Subcutaneous abdominal adipose tissue (tissue), 5 donors: ENCODE results near the gene CFHR4.
"Not testable (repeated sequence)": the region's sequence is repeated elsewhere in the genome, so short reads cannot be mapped to it uniquely, and the experiment has no call there.

ENCODE experiments used
- H3K27ac ChIP-seq: one replicate; pipeline ENCODE4 v1.7.0; 2013; ENCODE audit warnings: low read depth, mild to moderate bottlenecking, inconsistent platforms, low read length, moderate library complexity
- H3K27me3 ChIP-seq, 5 donors: one replicate each; pipeline ENCODE4 v1.7.0; 2013; ENCODE audit warnings: low read length in 5 of 5, inconsistent platforms in 1 of 5; ENCODE audit not compliant: control insufficient read depth in 5 of 5, insufficient read depth in 4 of 5
- H3K36me3 ChIP-seq, 5 donors: one replicate each; pipeline ENCODE4 v1.7.0; 2013; ENCODE audit warnings: low read length in 5 of 5; ENCODE audit not compliant: control insufficient read depth in 5 of 5, insufficient read depth in 5 of 5
- H3K4me1 ChIP-seq, 5 donors: one replicate each; pipeline ENCODE4 v1.7.0; 2013; ENCODE audit warnings: low read length in 5 of 5, mild to moderate bottlenecking in 3 of 5, moderate library complexity in 1 of 5; ENCODE audit not compliant: control insufficient read depth in 5 of 5, insufficient read depth in 5 of 5
- H3K4me3 ChIP-seq, 5 donors: one replicate each; pipeline ENCODE4 v1.7.0; 2013; ENCODE audit warnings: low read length in 5 of 5, low read depth in 1 of 5
- H3K9ac ChIP-seq, 5 donors: one replicate each; pipeline ENCODE4 v1.7.0; 2013; ENCODE audit warnings: low read length in 5 of 5, mild to moderate bottlenecking in 4 of 5, moderate library complexity in 3 of 5
- H3K9me3 ChIP-seq, 5 donors: one replicate each; pipeline ENCODE4 v1.7.0; 2013; ENCODE audit warnings: low read length in 5 of 5; ENCODE audit not compliant: control insufficient read depth in 5 of 5
- donor health status: healthy.
- donor health status: healthy.
- donor health status: healthy.
- donor health status: healthy.
- donor health status: healthy.

CFHR4 gene

DNA sequence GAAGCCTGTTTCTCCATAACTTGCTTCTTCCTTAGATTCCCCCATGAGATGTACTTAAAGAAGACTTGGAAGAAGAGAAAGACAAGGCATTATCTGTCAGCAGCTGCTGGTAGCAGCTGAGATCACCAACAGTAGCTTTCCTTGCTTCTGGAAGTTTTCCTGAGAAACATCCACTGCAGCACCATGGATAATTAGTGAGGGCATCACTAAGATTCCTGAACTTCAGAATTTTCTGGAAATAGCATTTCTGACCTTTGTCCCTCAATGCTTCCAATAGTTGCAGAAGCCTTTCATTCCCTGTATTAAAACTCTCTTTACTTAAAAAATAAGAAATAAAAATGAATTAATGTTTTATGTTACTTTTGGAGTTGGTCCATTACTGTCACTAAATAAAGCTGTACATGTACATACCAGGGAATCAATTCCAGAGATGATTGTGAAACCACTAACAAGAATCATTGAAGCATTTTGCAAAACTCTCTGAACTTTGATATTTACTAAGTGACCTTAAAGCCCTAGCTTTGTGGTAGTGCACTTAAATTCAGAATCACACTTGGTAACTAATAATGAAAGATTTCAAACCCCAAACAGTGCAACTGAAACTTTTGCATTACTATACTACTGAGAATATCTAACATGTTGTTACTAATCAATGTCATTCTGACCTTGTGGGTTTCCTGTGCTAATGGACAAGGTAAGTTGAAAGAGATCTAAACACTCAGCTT lies at the start of gene CFHR4:
Gene CFHR4, plus strand, starts transcription at position 538 of the 725 bp plus-strand sequence. Its CDS starts 99 bp downstream, at position 637.
- Histone ChIP-seq H3K4me1 (no peaks in the 10 kb centered on the region), H3K9me3 (peaks cover 0 to 3% (median 0%) of the 10 kb centered on the region in 5 donors), H3K36me3 (no peaks in the 10 kb centered on the region), H3K27ac (no peak within 1 kb of the TSS), H3K27me3 (no peaks in the 10 kb centered on the region), H3K9ac (no peak within 1 kb of the TSS), H3K4me3 (no peak within 1 kb of the TSS)

DNA sequence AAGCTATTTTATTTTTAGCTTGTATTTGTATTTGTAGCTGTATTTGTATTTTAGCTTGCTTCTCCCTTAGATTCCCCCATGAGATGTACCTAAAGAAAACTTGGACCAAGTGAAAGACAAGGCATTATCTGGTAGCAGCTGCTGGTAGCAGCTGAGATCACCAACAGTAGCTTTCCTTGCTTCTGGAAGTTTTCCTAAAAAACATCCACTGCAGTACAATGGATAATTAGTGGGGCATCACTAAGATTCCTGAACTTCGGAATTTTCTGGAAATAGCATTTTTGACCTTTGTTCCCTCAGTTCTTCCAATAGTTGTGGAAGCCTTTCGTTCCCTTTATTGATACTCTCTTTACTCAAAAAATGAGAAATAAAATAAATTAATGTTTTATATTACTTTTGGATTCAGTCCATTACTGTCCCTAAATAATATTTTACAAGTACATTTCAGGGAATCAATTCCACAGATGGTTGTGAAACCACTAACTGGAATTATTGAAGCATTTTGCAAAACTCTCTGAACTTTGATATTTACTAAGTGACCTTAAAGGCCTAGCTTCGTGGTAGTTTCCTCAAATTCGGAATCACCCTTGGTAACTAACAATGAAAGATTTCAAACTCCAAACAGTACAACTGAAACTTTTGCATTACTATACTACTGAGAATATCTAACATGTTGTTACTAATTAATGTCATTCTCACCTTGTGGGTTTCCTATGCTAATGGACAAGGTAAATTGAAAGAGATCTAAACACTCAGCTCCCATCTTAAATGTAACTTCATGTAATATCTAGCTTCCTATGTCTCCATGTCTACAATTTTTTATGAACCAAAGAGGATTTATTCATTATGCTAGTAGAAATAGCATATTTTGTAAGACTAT lies 38.0 kb upstream of the CFHR4 start:
- not testable (repeated sequence) for H3K36me3 ChIP-seq, H3K9ac ChIP-seq, H3K27me3 ChIP-seq, H3K9me3 ChIP-seq, H3K27ac ChIP-seq, H3K4me1 ChIP-seq, H3K4me3 ChIP-seq

DNA sequence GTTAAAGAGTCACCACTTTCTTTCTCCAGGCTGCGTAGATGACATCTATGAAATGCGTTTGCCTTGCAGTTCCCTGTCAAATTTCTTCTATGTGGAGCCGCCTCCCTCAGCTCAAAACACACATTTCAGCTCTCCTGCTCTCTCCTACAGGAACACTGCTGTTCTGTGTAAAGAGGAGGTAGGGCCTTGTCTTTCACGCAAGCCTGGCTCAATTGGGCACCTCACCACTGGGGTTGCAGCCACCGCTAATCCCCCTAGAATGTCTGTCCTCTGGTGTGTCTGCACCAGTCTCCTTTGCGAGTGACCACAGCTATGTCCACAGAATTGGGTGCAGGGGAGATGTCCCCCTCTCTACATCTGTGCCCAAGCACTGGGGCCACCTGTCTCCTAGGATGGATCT lies 31.8 kb upstream of the CFHR4 start:
- Histone ChIP-seq H3K36me3 (no peaks in the 10 kb centered on the region), H3K27ac (no peak overlapping the region), H3K4me3 (no peak overlapping the region), H3K27me3 (no peaks in the 10 kb centered on the region), H3K4me1 (no peaks in the 10 kb centered on the region), H3K9me3 (no peaks in the 10 kb centered on the region), H3K9ac (no peak overlapping the region)

DNA sequence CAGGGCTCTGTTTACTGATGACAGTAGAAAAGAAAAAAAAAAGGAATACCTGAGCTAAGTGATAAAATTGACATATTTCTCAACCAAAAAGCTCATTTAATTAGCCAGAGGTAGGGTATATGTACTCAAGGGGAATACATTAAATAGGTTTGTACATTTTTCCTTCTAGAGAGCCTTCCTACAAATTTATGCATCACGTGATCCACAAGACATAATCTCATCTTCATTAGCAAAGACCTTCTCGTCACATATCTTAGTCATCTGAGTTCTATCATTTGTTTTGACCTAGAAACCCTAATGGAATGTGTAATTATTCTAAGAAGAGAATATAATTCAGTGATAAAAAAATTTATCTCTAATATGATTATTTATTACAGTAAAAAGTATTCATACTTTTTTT lies 30.7 kb upstream of the CFHR4 start:
- Histone ChIP-seq H3K4me1 (no peaks in the 10 kb centered on the region), H3K4me3 (no peak overlapping the region), H3K27ac (no peak overlapping the region), H3K9ac (no peak overlapping the region), H3K9me3 (peaks cover 0 to 3% (median 0%) of the 10 kb centered on the region in 5 donors), H3K36me3 (no peaks in the 10 kb centered on the region), H3K27me3 (no peaks in the 10 kb centered on the region)

DNA sequence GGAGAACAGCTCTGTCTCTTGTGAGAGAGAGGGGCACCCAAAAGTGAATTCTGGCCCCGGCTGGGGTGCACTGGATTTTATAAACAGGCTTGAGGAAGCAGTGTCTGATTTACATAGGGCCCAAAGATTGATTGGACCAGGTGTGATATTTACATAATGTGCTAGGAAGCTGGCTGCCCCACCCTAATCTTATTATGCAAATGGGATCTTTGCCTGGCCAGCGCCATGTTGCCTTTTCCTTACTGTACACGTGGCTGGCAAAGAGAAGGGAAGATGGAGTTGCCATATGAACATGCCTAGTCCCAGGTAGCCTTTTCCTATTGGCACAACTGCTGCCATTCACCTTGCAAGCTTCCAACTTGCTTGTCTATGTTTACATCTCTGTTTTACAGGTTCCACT lies 29.0 kb upstream of the CFHR4 start:
- peaks cover 0 to 8% (median 0%) of the 10 kb centered on the region in 5 donors for H3K9me3 ChIP-seq
- no peak overlapping the region for H3K4me3 ChIP-seq
- H3K27me3 ChIP-seq: no peaks in the 10 kb centered on the region
- no peaks in the 10 kb centered on the region for H3K36me3 ChIP-seq
- H3K4me1 ChIP-seq: no peaks in the 10 kb centered on the region
- no peak overlapping the region for H3K27ac ChIP-seq
- H3K9ac ChIP-seq: no peak overlapping the region

GRCh38 chr1:196860323-196860884 lies 27.4 kb upstream of the CFHR4 start:
- Histone ChIP-seq H3K4me3 (no peak overlapping the region), H3K9ac (no peak overlapping the region), H3K27me3 (no peaks in the 10 kb centered on the region)

DNA sequence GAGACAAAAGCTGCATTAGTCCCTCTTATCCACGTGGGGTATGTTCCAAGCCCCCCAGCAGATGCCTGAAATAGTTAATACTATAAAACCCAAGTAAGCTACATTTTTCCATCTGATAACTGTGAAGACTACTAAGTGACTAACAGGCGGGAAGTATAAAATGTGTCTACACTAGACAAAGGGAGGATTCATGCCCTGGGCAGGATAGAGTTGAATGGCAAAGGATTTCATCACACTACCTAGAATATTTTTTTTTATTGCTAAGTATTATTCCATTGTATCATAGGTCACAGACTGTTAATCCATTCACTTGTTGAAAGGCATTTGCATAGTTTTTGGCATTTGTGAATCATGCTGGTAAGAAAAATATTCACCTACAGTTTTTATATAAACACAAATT lies 26.4 kb upstream of the CFHR4 start:
- H3K27ac ChIP-seq: no peak overlapping the region
- no peaks in the 10 kb centered on the region for H3K36me3 ChIP-seq
- peaks cover 0 to 8% (median 0%) of the 10 kb centered on the region in 5 donors for H3K9me3 ChIP-seq
- H3K27me3 ChIP-seq: no peaks in the 10 kb centered on the region
- H3K9ac ChIP-seq: no peak overlapping the region
- H3K4me1 ChIP-seq: no peaks in the 10 kb centered on the region
- no peak overlapping the region for H3K4me3 ChIP-seq

More at GRCh38 chr1:196860323-196860884, 27.4 kb upstream of the CFHR4 start:
- no peaks in the 10 kb centered on the region for H3K4me1 ChIP-seq
- H3K27ac ChIP-seq: no peak overlapping the region
- H3K36me3 ChIP-seq: no peaks in the 10 kb centered on the region
- peaks cover 0 to 8% (median 0%) of the 10 kb centered on the region in 5 donors for H3K9me3 ChIP-seq

DNA sequence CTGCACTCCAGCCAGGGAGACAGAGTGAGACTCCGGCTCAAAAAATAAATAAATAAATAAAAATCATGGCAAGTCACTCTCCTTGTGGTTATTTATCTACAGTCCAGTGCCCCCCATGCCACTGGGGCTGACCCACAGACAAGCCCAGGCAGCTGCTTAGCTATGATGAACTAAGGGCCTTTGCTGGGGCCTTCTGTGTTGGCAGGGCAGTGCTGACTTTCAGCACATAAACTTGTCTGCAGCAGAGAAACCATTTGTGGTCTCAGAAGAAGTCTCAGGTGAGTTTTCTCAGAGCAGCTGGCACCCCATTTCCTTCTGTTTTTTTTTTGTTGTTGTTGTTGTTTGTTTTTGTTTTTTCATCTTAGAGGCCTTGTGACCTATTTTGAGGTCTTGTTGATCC lies 20.9 kb upstream of the CFHR4 start:
- no peaks in the 10 kb centered on the region for H3K36me3 ChIP-seq
- no peaks in the 10 kb centered on the region for H3K27me3 ChIP-seq
- H3K9me3 ChIP-seq: peaks cover 0 to 7% (median 4%) of the 10 kb centered on the region in 5 donors
- H3K4me3 ChIP-seq: no peak overlapping the region
- H3K9ac ChIP-seq: no peak overlapping the region
- no peak overlapping the region for H3K27ac ChIP-seq
- no peaks in the 10 kb centered on the region for H3K4me1 ChIP-seq

DNA sequence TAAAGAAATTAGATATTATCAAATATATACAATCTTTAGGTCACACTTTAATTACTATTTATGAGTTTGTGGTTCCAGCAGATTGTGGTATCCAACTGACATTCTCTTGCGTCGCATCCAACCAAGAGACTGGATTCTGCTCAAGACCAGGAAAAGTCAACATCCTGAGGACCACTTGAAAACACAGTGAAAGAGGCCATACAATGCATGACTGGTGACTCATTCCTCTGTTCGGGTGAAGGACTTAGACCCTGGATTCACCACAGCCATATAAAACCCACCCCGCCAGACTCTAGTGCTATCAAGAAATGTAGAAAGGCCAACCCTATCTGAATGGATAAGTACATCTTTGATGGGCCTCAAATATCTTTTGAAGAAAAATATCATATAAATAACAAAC lies 14.5 kb upstream of the CFHR4 start:
- H3K4me1 ChIP-seq: peaks cover 0 to 4% (median 0%) of the 10 kb centered on the region in 5 donors
- no peak overlapping the region for H3K4me3 ChIP-seq
- no peak overlapping the region for H3K27ac ChIP-seq
- peaks cover 0 to 3% (median 0%) of the 10 kb centered on the region in 5 donors for H3K27me3 ChIP-seq
- no peaks in the 10 kb centered on the region for H3K36me3 ChIP-seq
- no peaks in the 10 kb centered on the region for H3K9me3 ChIP-seq
- H3K9ac ChIP-seq: no peak overlapping the region

DNA sequence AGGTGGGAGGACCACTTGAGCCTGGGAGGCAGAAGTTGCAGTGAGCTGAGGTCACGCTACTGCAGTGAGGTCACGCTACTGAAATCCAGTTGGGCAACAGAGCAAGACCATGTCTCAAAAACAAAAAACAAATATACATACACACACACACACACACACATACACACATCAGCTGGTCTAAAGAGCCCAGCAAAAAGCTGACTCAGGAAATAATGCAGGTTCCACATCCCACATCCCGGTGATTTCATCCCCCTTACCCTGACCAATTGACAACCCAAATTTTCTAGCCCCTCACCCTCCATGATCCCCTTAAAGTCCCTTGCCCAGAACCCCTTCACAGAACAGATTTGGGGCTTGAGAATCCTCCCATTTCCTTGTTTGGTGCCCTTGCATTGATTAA lies 11.9 kb upstream of the CFHR4 start:
- Histone ChIP-seq H3K27me3 (peaks cover 0 to 6% (median 0%) of the 10 kb centered on the region in 5 donors), H3K9ac (no peak overlapping the region), H3K4me1 (peaks cover 0 to 4% (median 0%) of the 10 kb centered on the region in 5 donors), H3K27ac (no peak overlapping the region), H3K4me3 (no peak overlapping the region), H3K9me3 (no peaks in the 10 kb centered on the region), H3K36me3 (no peaks in the 10 kb centered on the region)
